ENCODE data around the gene KDM3B.

The KDM3B gene

DNA sequence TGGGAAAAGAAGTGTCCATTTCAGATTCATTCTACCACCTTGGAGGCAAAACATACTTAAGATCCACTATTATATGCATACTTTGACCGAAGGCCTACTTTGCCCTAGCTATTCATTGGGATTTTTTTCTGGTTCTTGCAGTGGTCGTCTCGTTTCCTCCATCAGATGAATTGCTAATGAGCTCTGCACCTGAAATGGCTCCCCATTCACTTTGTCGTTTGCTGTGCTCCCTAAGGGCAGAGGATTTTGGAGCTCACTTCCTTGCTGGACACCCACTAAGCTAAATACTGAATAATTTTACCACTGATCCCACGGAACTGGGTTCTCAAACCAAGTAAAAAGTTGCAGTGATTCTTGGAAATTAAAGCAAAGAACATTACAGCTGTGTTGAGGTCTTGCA, 1.9 kb downstream of the KDM3B start:
- peak overlapping the region; percentile 89 for H3K4me3 ChIP-seq (ENCODE audit: low read length)
- TF ChIP-seq, protein P1, sequence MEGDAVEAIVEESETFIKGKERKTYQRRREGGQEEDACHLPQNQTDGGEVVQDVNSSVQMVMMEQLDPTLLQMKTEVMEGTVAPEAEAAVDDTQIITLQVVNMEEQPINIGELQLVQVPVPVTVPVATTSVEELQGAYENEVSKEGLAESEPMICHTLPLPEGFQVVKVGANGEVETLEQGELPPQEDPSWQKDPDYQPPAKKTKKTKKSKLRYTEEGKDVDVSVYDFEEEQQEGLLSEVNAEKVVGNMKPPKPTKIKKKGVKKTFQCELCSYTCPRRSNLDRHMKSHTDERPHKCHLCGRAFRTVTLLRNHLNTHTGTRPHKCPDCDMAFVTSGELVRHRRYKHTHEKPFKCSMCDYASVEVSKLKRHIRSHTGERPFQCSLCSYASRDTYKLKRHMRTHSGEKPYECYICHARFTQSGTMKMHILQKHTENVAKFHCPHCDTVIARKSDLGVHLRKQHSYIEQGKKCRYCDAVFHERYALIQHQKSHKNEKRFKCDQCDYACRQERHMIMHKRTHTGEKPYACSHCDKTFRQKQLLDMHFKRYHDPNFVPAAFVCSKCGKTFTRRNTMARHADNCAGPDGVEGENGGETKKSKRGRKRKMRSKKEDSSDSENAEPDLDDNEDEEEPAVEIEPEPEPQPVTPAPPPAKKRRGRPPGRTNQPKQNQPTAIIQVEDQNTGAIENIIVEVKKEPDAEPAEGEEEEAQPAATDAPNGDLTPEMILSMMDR (conservative IDR thresholded peaks at IDR 0.05; ENCODE audit: low read length): no peak
- no peak for DNase-seq (ENCODE audit: low read depth)

DNA sequence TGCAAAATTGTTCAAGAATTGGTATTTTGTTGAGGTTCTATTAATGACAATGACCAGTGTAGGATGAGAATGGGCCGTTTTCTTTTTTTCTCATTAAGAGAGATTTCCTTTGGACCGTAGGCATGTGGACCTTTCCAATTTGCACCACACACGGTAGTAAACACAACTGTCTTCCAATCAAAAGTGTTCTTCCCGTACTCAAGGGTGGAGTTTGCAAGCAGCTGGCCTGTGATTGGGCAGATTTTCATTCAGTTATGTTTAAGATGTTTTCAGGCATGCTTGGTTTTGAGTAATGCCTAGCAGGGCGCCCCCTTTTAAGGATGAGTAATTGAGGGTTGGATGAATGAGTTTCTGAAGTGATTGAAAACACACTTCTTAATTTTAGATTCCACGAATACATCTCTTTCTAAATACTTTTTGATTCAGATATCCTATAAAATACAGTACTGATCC, 2.5 kb downstream of the KDM3B start:
- TF ChIP-seq, protein P1 (conservative IDR thresholded peaks at IDR 0.05; ENCODE audit: low read length): 0 out of 2 replicates have a peak, but pooled peaks have one; percentile 11
- DNase-seq (ENCODE audit: low read depth): peak; percentile 85
- H3K4me3 ChIP-seq (ENCODE audit: low read length): peak overlapping the region; percentile 89

DNA sequence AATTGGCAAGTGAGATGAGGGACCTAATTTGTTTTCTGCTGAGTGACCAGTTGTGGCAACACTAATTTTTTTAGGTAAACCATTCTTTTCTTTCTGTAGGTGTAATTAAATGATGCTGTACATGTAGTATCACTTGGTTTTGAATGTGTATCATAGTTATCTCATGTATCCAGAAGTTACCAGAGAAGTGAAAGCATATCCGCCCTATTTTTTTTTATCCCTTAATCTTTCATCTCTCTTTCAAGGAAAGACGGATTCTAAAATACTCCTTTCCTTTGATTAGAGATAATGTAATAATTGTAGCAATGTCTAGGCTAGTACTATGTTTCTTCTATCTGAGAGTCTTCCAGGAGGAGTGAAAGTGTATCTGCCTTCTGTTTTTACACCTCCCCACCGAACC, 7.1 kb downstream of the KDM3B start:
- no peak overlapping the region for H3K4me3 ChIP-seq (ENCODE audit: low read length)
- no peak for DNase-seq (ENCODE audit: low read depth)
- TF ChIP-seq, protein P1 (conservative IDR thresholded peaks at IDR 0.05; ENCODE audit: low read length): no peak

DNA sequence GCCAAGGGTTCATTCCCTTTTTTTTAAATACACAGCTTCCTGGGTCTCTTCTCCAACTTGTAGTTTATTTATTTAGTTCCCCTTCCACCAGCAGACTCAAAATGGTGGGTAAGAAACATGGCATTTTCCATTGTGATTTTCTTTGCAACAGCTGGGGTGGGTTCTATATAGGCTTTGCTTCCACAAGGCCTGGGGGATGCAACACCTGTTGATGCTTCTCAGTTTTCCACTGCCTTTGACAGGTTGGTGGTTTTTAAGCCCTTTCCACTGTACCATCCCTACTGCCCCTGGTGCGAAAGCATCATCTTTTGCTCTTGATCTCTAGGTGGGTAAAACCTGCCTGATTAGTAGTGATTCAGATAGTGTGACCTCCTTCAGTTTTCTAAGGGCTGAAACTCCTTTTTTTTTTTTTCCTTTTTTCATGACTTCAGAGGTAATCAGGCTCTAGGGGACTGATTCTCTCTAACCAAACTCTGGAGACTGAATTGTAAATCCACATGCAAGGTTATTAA, 8.5 kb downstream of the KDM3B start:
- no peak overlapping the region for H3K4me3 ChIP-seq (ENCODE audit: low read length)
- DNase-seq (ENCODE audit: low read depth): no peak

DNA sequence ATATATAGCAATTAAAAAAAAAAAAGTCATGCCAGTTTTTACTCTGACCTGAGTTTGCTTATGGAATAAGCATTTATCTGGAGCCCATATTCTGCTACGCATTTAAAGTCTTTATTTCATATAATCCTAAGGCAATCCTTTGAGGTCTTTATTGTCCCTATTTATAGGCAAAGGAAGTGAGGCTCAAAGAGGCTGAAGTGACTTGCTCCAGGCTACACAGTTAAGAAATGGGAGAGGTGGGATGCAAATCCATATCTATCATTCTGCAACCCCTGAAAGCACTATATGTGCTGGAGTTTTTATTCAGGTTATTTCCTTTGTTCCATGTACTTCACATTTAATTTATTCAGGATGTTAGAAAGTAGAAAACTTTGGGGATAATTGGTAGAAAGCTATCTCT, 12.1 kb downstream of the KDM3B start:
- TF ChIP-seq, protein P1 (conservative IDR thresholded peaks at IDR 0.05; ENCODE audit: low read length): no peak
- no peak for DNase-seq (ENCODE audit: low read depth)
- no peak overlapping the region for H3K4me3 ChIP-seq (ENCODE audit: low read length)

More for the DNA sequence above, 8.5 kb downstream of the KDM3B start:
- TF ChIP-seq, protein P1 (conservative IDR thresholded peaks at IDR 0.05; ENCODE audit: low read length): no peak

DNA sequence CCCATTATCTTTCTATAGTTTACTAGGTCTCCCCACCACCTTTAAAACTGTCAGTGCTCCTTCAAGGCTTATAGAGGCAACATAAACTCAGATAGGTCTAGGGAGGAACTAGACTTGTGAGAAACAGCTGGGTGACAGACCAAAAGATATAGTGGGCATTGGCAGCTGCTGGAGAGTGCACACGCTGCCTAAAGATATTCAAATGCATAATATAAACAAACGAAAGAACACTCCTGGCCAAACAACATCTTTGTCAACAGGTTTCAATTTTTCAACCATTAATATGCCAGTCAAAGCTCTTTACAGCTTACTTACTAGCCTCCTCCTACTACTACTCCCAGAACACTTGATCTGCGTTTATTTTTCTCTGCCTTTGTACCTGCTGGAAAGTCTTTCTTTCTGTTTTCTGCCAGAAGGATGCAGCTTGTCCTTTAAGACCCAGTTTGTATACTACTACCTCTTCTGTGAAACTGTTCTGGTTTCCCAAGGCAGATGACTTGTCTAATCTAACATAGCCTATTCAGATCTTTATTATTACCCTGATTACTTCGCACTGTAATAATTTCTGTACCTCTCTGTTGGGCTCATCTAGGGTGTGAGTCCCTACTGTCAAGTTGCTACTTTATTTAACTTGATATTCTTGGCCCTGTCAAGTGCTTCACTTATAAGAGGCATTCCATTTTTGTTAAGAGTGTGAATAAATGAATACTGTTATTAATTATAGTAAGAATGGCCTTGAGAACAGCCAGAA, 14.3 kb downstream of the KDM3B start:
- no peak overlapping the region for H3K4me3 ChIP-seq (ENCODE audit: low read length)
- TF ChIP-seq, protein P1 (conservative IDR thresholded peaks at IDR 0.05; ENCODE audit: low read length): no peak
- no peak for DNase-seq (ENCODE audit: low read depth)

DNA sequence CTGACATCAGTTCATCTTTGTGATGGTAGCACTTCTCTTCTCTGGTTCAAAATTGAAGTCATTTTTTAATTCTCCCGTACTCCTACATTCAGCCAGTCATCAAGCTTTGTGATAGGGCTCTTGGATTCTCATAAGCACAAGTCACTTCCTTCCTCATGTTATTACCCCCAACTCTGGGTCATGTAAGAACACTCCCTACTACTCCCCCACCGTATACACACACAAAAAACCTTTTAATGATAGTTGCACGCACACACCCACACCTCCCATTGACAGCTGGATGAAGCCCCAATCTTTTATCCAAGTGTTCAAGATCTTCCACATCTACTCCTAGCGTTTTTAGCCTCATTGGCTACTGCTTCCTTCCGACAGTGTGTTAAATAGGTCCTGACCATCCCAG, 16.8 kb downstream of the KDM3B start:
- no peak for DNase-seq (ENCODE audit: low read depth)
- no peak overlapping the region for H3K4me3 ChIP-seq (ENCODE audit: low read length)
- TF ChIP-seq, protein P1 (conservative IDR thresholded peaks at IDR 0.05; ENCODE audit: low read length): no peak
